Kidney tubule cell (primary cell): ENCODE results near the gene ZNF548.
A peak's percentile ranks its signal among the peaks of the same experiment; 100 is the strongest.

Experiments
- DNase-seq: peaks from one replicate; pipeline ENCODE4 v3.0.0-alpha.2; 2018; ENCODE audit warnings: low spot score

ZNF548 gene

DNA sequence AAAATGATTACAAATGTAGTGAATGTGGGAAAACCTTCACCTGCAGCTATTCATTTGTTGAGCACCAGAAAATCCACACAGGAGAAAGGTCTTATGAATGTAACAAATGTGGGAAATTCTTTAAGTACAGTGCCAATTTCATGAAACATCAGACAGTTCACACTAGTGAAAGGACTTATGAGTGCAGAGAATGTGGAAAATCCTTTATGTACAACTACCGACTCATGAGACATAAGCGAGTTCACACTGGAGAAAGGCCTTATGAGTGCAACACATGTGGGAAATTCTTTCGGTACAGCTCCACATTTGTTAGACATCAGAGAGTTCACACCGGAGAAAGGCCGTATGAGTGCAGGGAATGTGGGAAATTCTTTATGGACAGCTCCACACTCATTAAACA is 9.2 kb downstream of the ZNF548 start:
- DNase-seq, result no peak

GRCh38 chr19:57403737-57404563 is 14.3 kb downstream of the ZNF548 start:
- DNase-seq, result no peak

DNA sequence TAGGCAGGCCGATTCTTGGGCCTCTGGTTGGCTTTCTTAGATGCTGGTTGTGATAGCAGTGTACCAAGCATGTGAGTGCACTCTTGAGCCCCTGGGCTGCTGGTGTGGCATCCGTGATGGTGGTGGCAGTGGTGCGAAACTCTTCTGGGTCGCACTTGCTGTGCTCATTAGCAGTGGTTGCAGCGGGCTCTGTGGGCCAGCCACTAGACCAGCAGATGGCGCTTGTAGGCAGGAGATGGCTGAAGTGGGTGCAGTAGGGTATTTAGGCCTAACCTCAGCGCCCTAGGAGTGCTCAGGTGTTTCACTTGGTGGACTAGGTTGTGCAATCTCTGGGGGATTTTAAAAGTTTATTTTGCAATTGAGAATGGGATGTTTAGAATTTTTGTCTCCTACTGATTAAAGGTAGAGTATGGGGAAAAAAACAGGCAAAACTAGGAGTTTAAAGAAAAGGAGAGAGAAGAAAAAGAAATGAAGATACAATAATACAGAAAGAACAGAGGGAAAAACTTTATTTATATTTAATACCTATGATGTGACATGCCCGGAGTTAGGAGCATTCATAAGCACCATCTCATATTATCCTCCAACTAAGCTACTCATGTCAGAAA is 17.0 kb downstream of the ZNF548 start:
- DNase-seq, result peak; percentile 64

DNA sequence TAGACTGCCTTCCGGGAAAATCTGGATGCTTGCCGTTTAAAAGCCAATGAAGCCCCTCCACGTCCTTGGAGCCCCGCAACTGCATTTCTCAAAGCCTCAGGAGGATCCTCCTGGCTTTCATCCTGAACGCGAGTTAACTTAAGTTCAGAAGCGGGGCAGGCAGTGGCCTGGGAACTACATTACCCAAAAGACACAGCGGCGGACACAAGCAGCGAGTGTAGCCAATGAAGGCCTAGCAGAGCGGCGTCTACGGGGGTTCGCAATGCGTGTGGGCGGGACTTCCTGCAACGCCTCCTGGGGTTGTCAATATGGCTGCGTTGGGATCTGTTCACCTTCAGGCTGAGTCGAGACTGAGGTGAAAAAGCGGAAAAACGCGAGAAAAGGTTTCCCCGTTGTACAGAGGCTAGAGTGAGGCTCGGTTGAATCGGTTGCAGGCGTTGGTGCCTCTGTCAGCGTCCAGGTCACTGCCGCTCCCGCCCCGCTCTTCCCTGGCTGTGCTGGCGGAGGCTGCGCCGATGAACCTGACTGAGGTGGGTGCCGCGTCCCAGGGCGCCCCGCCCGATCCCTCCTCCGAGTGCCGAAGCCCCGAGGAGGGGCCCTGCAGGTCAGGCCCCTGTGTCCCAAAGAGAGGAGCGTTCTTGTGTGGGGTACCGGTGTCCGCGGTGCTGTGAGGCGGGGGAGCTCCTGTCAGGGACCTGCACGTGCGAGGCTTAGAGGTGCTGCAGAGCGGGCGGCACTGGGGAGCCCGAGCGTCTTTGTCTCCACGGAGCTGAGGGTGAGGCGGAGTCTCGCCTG is 21.4 kb downstream of the ZNF548 start, which contains the start of gene ZNF17:
Gene ZNF17, plus strand, starts transcription at position 285 of the 795 bp plus-strand sequence. CDS start 2,455 bp downstream, outside the sequence.
- DNase-seq, result peak; percentile 92

DNA sequence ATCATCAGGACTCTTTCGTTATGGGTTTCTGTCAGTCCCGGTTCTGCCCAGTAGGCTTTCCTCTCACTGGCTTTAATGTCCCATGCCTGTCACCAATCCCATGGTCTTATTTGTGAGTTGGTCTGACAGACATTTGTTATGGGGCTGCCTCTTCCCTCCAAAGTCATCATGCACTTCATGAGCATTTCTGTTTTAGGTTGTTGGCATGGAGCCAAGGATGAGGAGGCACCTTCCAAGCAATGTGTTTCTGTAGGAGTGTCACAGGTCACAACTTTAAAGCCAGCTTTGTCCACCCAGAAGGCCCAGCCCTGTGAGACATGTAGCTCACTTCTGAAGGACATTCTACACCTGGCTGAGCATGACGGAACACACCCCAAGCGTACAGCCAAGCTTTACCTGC is 29.8 kb downstream of the ZNF548 start:
- no peak for DNase-seq

DNA sequence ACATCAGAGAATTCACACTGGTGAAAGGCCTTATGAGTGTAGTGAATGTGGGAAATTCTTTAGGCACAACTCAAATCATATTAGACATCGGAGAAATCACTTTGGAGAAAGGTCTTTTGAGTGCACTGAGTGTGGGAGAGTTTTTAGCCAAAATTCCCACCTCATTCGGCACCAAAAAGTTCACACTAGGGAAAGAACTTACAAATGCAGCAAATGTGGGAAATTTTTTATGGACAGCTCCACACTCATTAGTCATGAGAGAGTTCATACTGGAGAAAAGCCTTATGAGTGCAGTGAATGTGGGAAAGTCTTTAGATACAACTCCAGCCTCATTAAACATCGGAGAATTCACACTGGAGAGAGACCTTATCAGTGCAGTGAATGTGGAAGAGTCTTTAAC is 31.4 kb downstream of the ZNF548 start:
- no peak for DNase-seq

- DNase-seq, result no peak
Measured at GRCh38 chr19:57434386-57435061, 44.9 kb downstream of the ZNF548 start.

DNA sequence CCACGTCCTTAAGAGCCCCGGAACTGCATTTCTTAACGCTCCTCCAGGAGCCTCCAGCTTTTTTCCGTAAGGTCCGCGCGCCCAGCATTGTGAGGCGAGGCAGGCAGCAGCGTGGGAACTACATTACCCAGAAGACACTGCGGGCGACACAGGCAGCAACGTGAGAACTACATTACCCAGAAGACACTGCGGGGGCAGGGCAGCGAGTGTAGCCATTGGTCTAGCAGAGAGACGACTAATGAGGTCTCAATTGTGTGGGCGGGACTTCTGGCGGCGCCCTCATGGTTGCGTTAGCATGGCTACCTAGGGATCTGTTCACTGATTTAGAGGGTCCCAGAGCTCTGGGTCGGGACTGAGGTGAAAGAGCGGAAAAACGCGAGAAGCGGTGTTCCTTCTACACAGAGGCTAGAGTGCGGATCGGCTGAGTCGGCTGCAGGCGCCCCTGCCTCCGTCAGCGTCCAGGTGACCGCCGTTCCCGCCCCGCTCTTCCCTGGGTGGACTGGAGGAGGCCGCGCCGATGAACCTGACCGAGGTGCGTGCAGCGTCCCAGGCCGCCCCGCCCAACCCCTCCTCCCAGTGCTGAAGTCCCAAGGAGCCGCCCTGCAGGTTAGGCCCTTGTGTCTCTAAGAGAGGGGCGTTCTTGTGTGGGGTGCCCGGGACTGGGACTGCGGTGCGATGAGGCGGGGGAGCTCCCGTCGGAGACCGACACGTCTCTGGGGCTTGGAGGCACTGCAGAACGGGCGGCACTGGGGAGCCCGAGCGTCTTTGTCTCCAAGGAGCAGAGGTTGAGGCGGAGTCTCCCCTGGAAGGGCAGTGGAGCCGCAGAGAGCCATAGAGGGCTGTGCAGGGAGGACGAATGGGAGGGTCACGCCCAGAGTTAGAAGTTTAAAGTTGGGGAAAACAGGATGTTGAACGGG is 45.7 kb downstream of the ZNF548 start, which contains the start of gene ZNF749:
Gene ZNF749, plus strand, starts transcription at position 264 of the 917 bp plus-strand sequence. Its CDS starts 254 bp downstream, at position 518.
- DNase-seq, result peak; percentile 98

GRCh38 chr19:57436417-57436816 is 46.8 kb downstream of the ZNF548 start:
- DNase-seq, result peak; percentile 10

DNA sequence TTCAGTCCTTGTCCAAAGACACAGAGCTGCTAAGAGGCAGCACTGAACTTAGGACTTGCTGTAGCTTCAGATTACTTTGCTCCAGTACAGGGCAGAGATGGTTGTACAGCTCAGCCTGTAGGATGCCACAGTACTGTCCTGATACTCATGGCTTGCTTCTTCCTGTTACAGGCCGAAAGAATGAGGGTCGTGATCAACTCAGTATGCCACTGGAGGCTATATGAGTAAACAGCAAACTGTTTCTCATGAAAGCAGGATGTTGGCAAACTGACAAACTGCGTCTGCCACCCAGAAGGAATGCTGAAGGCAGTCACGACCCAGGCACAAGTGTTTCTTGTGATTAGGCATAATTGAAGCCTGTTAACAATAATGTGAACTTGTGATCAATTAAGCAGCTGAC is 48.3 kb downstream of the ZNF548 start:
- DNase-seq, result peak; percentile 23

DNA sequence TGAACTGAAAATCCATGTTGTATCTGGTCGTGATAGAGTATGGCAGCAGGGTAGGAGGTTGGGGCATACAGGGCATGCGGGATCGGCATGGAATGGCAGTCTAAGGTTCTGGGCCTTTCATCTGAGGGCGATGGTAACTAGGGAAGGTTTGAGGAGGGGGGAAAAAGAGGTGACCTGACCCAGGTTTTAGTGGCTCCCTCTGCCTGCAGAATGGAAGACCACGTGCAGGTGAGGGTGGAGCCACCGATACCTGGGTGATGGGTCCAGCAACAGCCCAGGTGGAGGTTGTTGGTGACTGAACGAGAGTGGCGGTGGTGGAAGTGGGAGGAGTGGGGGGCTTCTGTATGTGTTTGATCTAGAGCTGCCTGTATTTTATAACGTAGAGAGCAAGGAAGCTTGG is 49.3 kb downstream of the ZNF548 start:
- DNase-seq, result no peak

DNA sequence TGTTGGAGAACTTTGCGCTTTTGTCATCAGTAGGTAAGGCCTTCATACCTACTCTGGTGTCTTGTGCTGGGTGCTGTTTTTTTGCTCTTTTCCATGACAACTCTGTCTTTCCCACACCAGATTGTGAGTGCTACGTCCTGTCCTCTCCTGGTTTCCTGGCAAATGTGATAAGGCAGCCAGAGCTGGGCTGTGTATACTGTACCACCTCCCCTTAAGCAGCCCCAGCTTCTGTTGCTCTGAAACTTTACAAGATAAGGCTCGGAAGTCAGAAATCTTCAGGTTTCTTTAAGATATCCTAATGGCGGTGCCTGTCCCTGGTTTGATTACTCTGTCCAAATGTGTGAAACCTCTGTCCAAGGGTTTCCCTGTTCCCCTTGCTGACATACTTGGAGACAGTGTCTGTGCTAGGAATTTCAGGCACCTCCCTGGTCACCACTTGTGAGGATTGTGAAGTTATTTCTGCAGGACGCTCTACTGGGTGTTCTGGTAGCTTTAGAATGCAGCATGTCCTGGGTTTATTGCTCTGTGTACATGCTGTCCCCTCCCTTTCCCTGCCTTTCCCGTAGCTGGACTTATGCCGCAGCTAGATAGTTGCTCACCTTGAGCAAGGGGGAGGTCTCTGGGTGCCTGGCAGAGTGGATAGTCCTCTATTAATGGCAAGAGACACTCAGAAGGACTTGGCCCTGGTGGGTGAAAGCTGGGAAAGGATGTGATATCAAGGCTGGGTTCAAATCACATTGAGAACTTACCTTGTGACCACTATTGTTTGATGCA is 52.5 kb downstream of the ZNF548 start:
- DNase-seq, result no peak

DNA sequence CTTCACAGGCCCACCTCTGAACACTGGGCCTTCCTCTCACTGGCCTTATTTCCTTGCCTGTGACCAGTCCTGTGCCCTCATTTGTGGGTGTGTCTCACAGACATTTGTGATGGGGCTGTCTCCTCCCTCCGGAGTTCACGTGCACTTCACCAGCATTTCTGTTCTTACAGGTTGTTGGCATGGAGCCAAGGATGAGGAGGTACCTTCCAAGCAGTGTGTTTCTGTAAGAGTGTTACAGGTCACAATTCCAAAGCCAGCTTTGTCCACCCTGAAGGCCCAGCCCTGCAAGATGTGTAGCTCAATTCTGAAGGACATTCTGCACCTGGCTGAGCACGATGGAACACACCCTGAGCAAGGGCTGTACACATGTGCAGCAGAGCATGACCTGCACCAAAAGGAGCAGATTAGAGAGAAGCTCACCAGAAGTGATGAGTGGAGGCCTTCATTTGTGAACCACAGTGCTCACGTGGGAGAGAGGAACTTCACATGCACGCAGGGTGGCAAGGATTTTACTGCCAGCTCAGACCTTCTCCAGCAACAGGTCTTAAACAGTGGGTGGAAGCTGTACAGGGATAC is 53.6 kb downstream of the ZNF548 start:
- DNase-seq, result peak; percentile 6

DNA sequence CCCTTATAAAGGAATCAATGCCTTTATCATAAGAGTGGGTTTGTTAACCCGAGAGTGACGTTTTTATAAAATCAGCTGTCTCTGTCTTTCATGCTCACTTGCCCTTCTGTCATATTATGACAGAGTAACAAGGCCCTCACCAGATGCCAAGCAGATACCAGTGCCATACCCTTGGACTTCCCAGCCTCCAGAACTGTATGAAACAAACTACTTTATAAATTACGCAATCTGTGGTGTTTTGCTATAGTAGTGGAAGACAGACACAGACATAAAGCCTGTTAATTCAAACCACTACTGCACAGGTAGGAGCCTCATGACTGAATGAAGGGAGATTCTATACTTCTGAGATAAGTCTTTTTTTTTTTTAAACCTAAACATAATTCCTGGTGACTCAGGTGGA is 62.7 kb downstream of the ZNF548 start:
- DNase-seq, result no peak
